ENCODE results near the gene TNNT1.

The TNNT1 gene

DNA sequence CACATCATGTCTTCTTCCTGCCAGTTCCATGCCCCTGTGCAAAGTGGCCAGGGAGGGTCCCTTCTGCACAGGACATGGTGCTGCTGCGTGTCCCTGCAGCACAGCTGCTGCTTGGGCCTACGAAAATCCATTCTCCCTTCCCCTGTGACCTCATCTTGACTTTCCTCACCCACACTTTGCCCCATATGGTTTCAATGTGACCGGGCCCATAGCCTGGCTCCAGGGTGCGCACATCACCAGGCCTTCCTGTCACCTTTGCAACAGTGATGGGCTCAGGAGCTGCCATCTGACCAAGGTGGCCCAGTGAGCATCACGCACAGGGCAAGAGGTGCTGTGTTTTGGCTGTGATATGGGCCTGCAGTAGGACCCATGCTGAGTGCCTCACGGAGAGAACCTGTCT lies 42.4 kb downstream of the TNNT1 start:
- DNase-seq: no peak

DNA sequence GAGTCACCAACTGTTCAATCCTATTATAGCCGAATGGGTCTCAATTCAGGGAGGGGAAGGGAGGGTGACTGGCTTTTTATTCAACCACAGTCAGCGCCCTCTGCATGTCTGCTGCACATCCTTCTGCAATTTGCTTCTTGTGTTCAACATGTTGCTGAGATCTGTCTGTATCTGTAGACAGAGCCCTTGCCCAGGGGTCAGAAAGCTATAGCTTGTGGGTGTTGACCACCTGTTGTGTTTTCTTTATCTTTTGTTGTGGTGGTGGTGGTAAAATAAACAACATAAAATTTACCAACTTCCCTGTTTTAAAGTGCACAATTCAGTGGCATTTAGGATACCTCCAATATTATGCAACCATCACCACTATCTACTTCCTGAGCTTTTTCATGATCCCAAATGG lies 43.8 kb downstream of the TNNT1 start:
- no peak for DNase-seq

DNA sequence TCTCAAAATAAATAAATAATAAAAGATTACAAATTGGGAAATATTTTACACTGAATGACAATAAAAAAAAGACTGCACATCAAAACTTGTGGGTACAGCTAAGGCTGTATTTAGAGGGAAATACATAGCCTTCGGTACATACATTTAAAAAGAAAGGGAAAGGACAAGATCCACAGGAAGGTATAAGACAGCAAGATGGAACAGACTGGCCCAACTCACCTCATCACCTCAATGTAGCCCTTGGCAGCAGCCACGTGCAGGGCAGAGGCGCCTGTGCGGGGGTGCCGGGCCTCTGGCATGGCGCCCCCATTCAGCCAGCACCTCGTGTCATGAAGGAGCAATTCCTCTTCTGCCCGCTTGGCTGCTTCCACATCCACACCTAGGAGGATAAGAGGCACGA lies 45.8 kb downstream of the TNNT1 start:
- no peak for DNase-seq

DNA sequence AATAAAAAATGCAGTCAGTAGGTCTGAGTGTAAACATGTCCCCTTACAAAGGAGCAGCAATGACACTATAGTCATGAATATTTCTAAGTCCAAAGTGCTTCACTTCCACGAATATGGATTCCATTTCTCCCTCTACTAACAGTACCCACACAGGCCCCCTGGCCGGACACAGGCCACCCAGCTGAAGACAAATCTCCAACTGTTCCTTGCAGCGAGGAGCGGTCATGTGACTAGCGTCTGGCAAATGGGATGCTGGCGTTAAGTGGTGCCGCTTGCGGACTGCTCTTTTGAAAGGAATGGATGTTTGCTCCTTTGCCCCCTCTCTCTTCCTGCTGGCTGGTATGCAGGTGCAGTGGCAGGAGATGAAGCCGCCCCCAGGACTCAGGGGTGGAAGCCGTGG lies 47.7 kb downstream of the TNNT1 start:
- no peak for DNase-seq

DNA sequence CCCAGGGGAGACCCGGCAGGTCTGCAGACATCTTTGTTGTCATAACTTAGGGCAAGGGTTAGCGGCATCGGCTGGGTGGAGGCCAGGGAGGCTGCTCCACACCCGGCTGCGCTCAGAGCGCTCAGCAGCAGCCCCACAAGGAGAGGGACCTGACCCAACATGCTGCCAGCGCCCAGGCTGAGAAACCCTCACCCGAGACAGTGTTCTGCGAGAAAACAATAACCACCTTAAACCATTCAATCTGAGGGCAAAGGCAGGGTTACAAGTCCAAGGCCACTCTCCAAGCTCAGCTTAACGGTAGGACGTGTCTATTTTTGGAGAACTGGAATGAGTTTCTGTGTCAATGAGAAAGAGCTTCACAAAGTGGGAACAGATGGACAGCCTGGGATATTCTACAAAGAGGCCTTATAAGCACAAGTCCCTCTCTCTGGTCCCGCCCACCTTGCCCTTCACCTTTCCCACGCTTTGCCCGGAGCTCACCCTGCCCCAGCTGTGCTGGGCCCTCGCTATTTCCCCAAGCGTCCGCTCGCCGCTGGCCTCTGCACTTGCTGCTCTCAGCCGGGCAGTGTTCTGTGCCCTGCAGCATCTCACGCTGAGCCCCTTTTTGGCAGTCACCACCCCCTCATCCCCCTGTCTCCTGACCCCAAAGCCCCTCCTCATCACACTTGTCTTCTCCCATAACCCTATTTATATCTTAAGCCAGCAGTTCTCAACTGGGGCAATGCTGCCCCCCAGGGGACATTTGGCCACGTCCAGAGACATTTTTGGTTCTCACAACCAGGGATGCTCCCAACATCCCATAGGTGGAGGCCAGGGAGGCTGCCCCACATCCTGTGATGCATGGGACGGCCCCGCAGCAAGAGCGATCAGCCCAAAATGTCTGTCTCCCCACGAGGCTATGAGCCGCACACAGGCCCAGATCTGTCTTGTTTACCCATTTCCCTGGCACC lies 49.2 kb downstream of the TNNT1 start:
- no peak for DNase-seq

DNA sequence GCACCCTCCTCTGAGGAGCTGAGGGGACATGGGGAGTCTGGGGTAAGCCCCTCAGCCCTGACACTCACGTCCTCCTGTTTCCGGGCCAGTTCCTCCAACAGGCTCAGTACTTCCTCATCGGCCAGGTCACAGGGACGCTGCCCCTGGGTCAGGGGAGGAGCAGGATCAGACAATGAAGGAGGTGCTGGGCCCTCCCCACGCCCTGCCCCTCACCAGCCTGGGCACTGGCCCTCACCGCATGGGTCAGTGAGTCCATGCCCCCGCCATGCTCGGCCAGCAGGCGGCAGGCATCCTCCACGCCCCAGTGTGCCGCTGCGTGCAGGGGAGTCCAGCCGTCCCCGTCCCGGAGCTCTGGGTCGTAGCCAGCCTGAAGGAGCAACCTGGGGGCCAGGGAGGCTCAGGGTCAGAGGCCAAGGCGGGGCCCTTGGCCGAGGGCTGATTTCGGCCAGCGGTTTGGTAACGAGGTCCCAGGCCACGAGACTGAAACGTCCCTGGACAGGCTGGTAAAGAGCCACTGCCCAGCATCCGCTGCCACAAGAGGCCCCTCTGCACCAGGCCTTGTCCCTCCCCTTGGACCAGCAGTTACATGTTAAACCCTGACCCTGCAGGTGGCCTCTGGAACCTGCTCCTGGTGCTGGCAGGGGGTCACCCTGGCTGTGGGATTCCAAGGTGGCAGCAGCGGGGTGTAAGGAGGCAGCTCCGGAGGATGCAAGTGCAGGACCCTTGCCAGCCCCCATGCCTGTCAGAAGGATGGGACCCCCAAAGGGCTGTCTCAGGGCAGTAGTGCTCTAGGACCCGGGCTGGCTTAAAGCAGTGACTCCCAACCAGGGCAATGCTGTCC lies 50.1 kb downstream of the TNNT1 start:
- no peak for DNase-seq

DNA sequence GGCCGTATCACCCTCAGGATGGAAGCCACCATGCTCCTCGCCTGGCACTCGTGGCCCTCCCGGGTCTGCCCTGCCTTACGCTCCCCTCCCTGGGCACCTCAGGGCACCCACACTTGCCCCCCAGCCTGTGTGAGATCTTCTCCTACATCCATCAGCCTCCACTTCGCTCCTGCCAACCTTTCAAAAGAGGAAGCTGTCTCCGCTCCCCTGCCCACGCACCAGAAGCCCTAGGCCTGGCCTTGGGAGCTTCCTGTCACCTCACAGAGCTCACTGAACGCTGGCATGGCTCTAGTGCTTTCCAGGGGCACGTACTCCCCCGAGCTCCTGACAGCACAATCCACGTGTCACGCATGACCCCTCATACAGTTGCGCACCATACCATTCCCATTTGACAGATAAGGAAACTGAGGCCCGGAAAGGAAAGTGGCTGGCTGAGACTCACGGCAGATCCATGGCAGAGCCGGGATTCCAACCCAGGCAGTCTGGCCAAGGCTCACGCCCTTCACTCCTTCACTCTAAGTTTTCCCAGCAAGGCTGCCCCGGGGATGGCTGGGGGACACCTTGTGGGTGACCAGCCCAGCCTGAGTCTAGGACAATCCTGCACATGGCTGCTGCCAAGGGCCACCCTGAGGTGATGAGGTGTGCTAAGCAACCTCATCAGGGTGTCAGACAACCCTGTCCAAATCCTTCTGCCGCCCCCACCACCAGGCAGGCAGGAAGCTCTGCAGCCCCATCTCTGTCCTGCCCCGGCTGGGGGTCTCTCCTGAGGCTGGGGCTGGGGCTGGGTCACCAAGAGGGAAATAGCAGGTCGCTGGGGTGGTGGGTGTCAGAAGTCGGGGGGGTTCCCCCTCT lies 50.9 kb downstream of the TNNT1 start:
- DNase-seq: no peak

DNA sequence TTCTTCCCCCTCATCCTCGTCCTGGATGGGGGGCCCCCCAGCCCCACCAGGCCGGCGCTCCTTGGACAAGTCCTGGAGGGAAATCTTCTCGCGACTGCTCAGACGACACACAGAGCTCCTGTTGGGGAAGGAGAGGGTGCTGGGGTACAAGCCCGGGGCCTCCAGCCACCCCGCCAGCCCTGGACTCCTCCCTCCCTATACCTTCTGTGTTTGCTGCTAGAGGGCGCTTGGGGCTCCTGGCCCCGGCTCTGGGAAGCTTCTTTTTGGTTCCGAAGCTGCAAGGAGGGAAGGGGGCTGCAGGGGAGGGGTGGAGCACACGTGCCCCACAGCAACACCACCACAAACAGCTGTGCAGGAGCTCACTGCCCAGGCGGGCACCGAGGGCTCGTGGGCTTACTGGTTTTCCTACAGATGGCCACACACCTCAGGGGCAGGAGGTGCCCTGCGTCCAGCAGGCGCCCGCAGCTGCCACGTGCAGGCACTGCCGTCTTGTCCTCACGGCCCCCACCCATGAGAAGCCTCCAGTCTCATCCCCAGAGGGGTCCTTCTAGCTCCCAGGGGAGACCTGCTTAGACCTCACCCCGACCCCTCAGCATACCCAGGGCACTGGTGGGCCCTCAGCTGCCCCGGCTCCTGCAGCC lies 52.8 kb downstream of the TNNT1 start:
- DNase-seq: no peak

DNA sequence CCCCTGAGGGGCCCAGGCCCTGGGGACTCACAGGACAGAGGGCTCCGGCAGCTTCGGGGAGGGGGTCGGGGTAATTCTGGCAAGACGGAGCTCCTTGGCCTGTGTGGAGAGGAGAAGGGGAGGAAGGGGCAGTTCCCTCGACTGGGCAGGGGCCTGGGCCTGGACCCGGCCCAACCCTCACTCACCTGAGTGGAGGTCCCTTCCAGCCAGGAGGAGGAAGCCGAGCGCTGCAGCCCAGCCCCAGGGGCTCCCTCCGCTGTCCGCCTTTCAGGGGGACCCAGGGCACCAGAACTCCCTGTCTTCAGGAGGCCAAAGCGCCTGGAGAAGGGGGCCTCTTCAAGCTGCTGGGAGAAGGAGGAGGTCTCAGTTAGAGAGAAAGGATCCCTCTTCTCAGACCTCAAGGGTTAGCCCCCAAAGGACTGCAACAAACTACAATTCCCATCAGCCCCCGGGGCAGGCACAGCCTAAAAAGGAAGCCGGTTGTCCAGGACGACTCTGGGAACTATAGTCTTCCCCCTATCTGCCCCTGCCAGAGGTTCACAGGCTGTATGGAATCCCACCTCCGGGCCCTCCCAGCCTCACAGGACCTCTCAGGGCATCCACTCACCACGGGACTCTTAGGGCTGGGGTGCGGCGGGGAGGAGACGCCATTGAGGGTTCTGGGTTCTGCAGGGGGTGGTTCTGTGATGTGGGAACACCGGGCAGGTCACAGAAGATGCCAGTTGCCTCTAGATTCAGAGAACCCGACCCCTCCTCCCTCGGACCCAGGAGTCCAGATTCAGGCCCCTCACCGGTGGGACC lies 53.5 kb downstream of the TNNT1 start:
- DNase-seq: no peak

DNA sequence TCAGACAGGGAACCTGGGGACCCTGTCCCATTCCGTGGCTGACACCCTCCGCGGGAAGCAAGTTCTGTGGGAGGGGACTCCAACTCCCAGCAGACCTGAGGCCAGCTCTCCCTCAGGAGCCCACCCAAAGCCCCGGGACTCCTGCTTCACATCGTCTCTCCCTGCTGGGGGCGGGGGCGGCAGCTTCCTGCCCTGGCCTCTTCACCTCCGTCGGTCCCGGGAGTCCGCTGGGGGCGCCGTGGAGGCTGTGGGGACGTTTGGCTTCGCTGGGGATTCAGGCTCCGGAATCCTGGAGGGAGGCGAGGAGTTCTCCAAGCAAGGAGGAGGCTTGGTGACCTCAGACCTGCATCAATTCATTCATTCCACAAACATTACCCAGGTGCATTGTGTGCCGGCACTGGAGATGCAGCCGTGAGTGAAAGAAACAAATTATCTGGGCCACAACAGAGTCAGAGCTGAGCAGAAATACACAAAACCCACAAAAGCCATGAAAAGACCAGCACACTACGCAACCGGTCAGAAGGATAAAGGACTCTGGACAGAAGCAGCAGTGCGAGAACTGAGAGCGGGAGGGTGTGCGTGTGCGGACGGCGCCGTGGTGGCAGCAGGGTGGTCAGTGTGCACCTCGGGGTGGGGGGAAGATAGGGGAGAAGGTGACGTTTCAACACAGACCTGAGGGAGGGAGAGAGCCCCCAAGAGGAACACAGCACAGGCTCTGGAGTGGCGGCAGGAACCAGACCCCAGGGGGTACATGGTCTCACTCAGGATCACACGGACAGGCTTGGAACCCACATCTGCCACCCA lies 54.3 kb downstream of the TNNT1 start:
- no peak for DNase-seq

DNA sequence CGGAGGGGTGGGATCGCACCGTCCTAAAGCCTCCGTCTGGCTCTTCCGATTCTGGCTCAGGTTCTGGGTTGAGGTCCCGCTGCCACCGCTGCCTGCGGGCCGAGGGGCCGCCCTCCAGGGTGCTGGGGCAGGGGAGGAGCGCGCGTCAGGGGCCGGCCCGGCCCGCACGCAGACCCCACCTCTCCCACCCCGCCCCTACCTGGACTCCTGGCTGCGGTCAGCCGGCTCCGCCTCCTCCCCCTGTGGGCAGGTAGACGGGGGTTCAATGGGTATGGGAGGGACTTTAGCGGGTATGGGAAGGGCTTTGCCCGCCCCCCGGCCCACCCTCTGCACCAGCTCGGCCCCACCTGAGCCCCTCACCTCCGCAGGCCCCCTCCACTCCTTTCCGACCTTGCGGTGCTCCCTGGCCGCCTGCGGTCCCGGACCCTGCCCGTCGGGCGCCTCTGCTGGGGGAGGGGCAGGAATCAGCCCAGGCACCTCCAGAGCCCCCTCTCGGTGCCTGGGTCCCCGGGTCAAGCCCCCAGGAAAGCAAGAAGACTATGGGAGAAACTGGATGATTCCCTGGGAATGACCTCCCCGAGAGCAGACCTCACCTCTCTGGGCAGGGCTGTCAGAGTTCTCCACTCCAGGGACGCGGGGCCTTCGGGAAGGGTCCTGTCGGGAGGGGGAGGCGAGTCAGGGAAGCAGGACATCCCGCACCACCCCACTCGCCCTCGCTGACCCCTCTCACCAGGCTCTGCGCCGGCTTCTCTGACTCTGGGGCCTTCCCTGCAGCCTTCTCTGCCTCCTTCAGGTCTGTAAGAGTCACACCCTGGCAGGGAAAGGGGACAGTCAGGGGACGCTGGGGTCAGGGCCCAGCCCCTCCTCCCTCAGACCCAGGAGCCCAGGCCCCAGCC lies 56.3 kb downstream of the TNNT1 start:
- no peak for DNase-seq

DNA sequence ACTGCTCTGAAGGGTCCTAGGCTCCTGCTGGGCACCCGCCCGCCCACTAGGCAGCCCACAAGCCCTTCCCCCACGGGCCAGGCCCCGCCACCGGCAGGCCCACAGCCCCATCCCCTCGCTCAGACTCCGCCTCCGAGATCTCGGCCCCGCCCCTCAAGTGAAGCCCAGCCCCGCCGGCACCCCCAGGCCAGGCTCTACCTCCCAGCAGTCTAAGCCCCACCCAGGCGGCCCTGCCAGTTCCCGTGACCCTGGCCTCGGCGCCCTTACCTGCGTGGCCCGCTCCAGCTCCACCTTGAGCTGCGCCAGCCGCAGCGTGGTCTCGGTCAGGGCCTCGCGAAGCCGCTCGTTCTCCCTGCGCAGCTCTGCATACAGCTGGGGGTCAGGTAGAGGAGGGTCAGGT lies 57.1 kb downstream of the TNNT1 start:
- DNase-seq: no peak

DNA sequence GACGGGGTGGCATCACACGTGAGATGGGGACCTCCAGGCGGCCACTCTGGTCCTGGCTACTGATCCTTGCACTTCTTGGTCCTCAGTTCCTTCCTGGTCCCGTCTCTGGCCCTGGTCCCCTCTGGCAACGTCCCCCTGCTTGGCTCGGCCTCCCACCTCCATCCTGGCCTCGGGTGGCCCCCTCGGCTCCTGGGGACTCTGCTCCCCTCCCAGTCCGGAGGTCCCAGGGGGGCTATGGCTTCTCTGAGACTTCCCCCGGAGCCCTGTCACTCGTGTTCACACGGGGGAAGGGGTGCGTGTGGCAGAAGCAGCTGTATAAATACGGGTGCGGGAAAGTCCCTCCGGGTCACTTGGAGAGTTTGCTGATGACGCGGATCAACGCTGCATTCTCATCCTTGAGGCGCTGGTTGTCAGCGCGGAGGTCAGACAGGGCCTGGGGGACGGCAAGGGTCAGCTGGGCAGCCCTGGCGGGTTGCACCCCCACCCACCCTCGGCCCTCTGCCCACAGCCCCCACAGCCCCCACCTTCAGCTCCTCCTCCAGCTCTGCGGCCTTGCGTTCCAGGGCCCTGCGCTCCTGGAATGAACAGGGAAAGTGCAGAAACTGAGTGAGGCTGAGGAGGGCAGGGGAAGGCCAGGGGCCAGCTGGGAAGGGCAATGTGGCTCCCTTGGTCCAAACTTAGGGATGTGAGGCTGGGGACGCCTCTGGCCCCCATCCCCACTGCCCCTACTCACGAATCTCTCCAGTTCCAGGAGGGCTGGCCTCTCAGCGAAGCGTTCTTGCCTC lies 57.7 kb downstream of the TNNT1 start:
- DNase-seq: no peak

DNA sequence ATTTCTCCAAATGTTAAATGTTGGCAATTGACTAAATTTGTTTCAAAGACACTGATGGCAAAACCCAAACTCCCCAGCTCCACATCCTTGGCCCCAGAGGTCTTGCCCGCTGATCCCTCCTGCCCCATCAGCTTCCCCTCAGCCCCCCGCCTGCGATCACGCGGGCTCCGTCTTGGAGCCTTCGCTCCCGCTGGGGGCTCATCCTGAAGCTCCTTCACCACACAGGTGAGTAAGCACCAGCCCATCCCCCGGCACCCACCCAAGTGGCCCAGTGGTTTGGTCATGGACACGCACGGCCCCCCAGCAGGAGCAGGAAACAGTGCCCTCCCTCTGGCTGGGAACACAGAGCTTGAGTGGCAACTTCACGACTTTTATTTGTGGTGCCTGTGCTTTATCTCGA lies 58.4 kb downstream of the TNNT1 start:
- DNase-seq: no peak

DNA sequence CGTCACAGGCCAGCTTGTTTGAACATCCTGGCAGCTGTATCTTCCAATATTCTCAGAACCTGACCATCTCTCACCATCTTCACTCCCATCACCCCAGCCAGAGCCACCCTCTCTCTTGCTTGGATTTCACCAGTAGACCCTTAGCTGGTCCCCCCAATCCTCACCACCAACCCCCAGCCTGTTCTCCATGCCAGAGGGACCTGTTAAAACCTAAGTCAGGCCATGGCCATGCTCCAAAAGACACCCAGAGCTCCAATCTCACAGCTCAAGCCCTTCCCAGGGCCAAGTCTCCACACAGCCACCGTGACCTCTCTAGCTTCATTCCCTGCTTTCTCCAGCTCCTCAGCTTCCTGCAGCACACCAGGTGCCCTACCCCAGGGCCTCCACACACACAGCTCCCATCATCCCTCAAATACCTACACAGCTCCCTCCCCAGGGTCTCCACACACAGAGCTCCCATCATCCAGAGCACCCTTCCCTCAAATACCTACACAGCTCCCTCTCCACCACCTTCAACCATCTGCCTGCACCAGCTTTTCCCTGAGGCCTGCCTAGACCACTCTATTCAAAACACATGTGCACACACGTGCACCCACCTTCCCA lies 59.6 kb downstream of the TNNT1 start:
- DNase-seq: no peak

DNA sequence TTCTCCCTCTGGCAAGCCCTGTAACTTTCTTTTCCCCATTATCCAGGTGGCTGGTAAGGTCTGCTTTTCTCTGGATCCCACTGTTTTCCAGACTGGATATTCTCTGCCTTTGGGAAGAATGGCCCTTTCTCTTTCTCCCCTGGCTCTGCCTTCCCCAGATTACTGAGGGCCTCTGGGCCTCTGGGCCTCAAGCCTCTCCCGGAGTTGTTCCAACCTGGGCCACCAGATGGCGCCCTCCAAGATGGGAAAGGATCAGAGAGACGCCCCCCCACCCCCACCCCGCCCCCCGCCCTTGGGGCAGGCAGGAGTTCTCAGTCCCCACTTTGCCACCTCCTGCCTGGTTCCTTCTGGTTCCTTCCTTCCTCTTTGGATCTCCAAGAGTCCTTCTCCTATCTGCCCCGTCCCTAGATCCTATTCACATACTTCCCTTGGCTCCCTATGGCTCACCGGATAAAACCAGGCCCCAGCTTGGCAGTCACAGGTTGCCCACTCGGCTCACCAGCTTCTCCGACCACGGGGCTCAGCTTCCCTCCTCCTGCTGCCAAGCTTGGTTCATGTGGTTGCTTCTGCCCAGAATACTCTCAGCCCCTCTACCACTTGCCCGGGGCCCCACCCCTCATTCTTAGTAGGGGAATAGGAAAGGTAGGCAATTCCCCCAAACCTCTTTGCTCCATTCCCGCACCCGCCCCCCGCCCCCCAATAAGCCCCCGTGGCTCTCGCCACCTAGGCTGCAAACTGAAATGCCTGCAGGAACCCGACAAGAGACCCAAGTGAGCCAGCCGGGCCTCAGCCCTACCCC lies 60.3 kb downstream of the TNNT1 start:
- DNase-seq: peak; percentile 92

DNA sequence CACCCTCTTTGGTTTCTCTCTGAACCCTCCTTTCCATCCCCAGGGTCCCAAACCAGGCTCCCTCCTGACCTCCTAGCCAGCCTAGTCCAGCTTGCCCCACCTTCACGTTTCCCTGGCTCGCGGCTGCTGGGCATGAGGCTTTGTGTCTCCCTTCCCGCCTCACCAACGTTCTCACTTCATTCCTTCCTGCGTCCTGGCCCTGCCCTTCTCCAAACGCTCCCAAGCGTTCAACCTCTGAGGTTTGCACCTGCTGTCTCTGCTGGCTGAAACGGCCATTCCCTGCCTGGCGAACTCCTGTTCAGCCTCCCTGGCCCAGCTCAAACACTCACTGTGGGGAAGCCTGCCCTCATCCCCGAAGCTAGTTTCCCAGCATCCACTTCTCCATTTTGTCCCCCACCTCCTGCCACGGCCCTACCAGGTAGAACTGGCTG lies 61.0 kb downstream of the TNNT1 start:
- no peak for DNase-seq

DNA sequence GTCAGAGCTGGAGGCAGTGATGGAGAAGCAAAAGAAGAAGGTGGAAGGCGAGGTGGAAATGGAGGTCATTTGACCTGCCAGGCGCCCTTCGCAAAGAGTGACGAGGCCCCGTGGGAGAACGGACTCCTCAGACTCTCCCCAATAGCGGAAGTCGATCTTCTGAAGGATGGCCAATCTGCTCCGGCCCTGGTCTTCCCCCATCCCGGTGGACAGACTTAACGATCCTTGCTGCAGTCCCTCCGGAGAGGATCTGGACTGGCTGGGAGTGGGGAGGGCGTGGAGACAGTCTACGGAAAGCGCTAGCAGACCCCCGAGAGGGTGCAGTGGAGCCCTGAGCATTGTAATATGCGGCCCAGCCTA lies 61.5 kb downstream of the TNNT1 start:
- DNase-seq: no peak
